ENCODE data around the gene SLC38A11.

The SLC38A11 gene

DNA sequence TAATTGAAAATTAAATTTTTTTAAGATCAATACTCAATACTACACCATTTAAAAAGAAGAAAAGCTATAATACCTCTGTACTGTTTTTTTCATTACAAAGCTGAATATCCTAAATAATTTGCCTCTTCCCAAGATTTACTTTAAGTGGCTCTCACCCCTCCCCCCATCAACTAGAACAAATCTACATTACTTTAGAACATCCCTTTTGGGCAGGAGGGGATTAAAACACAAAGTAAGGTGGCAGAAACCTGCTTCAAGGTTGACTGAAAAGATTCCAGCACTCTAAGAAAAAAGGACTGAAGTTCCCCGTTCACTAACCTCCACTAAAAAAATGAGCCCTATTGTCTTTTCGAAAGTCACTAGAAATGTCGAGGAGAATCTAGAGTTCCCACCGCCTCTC is 42.3 kb downstream of the SLC38A11 start:
- H3K36me3 ChIP-seq (replicated peaks), result no peaks in the 10 kb centered on the region
- H3K4me3 ChIP-seq (ENCODE audit: low read depth, low read length), result no peak overlapping the region
- no peak for DNase-seq
- TF ChIP-seq, protein P1, sequence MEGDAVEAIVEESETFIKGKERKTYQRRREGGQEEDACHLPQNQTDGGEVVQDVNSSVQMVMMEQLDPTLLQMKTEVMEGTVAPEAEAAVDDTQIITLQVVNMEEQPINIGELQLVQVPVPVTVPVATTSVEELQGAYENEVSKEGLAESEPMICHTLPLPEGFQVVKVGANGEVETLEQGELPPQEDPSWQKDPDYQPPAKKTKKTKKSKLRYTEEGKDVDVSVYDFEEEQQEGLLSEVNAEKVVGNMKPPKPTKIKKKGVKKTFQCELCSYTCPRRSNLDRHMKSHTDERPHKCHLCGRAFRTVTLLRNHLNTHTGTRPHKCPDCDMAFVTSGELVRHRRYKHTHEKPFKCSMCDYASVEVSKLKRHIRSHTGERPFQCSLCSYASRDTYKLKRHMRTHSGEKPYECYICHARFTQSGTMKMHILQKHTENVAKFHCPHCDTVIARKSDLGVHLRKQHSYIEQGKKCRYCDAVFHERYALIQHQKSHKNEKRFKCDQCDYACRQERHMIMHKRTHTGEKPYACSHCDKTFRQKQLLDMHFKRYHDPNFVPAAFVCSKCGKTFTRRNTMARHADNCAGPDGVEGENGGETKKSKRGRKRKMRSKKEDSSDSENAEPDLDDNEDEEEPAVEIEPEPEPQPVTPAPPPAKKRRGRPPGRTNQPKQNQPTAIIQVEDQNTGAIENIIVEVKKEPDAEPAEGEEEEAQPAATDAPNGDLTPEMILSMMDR (IDR thresholded peaks at IDR 0.05; ENCODE audit: low read depth, low read length, missing control alignments), result no peak
- H3K27ac ChIP-seq, result no peak overlapping the region
- in situ Hi-C loops (cut with HindIII; ENCODE audit: low pct_ligation_motif_present, low sequenced_read_pairs), result no loop called here
- H3K27me3 ChIP-seq (replicated peaks), result no peaks in the 10 kb centered on the region

DNA sequence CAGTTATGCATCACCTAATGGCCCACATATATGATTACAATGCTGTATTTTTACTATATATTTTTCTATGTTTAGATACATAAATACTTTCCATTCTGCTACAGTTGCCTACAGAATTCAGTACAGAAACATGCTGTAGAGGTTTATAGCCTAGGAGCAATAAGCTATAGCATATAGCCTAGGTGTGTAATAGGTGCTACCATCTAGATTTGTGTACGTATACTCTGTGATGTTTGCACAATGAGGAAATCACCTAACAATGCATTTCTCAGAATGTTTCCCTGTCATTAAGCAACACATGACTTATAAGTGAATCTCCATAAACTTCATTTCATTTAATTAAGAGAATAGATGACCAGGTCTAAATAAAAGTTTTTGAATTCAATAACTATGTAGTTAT is 43.5 kb downstream of the SLC38A11 start:
- in situ Hi-C loops (cut with HindIII; ENCODE audit: low pct_ligation_motif_present, low sequenced_read_pairs), result no loop called here
- TF ChIP-seq, protein P1 (IDR thresholded peaks at IDR 0.05; ENCODE audit: low read depth, low read length, missing control alignments), result no peak
- no peak overlapping the region for H3K4me3 ChIP-seq (ENCODE audit: low read depth, low read length)
- H3K36me3 ChIP-seq (replicated peaks), result no peaks in the 10 kb centered on the region
- no peak for DNase-seq
- H3K27me3 ChIP-seq (replicated peaks), result no peaks in the 10 kb centered on the region
- H3K27ac ChIP-seq, result no peak overlapping the region

DNA sequence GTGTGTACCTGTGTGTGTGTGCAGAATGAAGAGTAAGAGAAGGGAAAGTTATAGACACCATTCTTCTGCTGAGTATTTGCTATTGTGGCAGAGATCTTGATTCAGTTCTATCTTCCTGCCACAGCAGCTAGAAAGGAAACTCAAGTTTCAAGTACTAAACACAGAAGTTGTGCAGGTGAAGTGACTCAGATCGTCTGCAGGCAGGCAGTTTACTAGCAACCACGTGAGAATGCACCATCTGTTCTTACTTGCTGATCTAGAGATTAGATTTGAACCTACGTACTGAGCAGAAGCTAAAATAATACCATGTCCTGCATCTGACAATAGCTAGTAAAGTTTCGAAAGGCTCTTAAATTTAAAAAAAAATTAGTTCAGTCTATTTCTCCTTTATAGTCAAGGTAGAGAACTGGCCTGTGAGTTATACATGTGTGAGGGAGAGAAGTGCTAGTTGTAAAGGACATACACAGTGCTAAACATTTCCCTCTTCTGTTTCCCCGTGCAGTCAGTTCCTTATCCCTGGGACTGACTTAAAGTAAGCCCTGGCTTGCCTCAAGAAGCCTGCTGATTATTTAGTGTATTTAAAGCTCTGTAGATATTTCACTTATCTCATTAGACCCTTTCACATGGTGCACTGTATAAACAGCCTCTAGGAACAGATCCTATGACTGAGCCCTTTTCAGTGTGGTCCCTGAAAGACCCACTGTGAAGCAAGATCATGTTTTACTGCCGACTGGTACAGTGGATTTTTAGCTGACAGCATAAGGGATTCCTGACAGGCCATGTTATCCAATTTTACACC is 45.0 kb downstream of the SLC38A11 start:
- Histone ChIP-seq H3K27ac (peak overlapping the region; percentile 41), H3K36me3 (replicated peaks) (no peaks in the 10 kb centered on the region), H3K4me3 (ENCODE audit: low read depth, low read length) (no peak overlapping the region), H3K27me3 (replicated peaks) (no peaks in the 10 kb centered on the region)
- in situ Hi-C loops (cut with HindIII; ENCODE audit: low pct_ligation_motif_present, low sequenced_read_pairs), result no loop called here
- peak; percentile 69 for DNase-seq
- TF ChIP-seq, protein P1 (IDR thresholded peaks at IDR 0.05; ENCODE audit: low read depth, low read length, missing control alignments), result no peak

DNA sequence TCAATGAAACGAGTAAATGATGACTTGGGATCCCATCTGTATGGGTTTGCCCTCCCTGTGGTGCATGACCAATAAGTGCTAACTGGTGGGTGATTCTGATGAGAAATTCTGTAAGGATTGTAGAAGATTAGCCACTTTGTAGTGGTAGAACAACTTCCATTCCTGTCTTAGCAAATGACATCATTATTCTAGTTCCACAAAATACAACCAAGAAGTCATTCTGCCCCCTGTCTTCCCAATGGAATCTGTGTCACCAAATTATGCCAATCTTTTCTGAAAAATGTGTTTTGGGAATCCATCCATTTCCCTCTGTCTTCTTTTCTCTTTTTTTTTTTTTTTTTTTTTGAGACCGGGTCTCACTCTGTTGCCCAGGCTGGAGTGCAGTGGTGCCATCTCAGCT is 48.4 kb downstream of the SLC38A11 start:
- Histone ChIP-seq H3K4me3 (ENCODE audit: low read depth, low read length) (no peak overlapping the region), H3K27me3 (replicated peaks) (no peaks in the 10 kb centered on the region), H3K27ac (no peak overlapping the region), H3K36me3 (replicated peaks) (no peaks in the 10 kb centered on the region)
- DNase-seq, result no peak
- in situ Hi-C loops (cut with HindIII; ENCODE audit: low pct_ligation_motif_present, low sequenced_read_pairs), result no loop called here
- TF ChIP-seq, protein P1 (IDR thresholded peaks at IDR 0.05; ENCODE audit: low read depth, low read length, missing control alignments), result no peak

DNA sequence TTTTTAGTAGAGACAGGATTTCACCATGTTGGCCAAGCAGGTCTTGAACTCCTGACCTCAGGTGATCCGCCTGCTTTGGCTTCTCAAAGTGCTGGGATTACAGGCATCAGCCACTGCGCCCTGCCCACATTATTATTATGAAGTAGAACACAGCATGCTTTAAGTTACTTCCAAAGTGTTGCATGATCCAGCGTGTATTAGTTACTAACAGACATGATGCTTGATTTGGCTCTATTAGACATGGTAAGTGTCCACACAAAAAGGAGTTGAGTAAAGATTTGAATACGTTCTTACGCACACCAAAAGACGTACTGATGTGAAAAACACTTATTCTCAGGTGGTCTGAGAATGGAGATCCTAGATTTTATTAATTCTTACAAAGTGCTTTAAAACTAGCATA is 50.0 kb downstream of the SLC38A11 start:
- Histone ChIP-seq H3K27me3 (replicated peaks) (no peaks in the 10 kb centered on the region), H3K27ac (no peak overlapping the region), H3K4me3 (ENCODE audit: low read depth, low read length) (no peak overlapping the region), H3K36me3 (replicated peaks) (no peaks in the 10 kb centered on the region)
- DNase-seq, result no peak
- in situ Hi-C loops (cut with HindIII; ENCODE audit: low pct_ligation_motif_present, low sequenced_read_pairs), result no loop called here
- TF ChIP-seq, protein P1 (IDR thresholded peaks at IDR 0.05; ENCODE audit: low read depth, low read length, missing control alignments), result no peak

DNA sequence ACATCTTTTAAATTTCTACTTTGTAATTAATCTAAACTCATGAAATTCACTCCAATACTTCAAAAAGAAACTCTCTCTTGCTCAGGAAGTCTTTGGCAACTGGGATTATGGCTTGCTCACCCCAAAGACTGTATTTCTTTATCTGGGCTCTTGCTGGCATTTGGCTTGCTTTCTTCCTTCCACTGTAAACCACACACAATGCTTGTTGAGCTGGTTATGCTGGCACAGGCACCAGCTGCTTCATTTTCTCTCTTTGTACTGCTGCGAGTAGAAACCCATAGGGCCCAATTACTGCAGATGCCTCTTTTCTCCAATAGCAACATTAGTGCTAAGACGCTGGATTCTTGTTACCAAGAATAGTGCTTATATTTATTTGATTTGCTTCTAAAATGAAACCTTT is 51.4 kb downstream of the SLC38A11 start:
- Histone ChIP-seq H3K4me3 (ENCODE audit: low read depth, low read length) (no peak overlapping the region), H3K27ac (no peak overlapping the region), H3K36me3 (replicated peaks) (no peaks in the 10 kb centered on the region), H3K27me3 (replicated peaks) (no peaks in the 10 kb centered on the region)
- in situ Hi-C loops (cut with HindIII; ENCODE audit: low pct_ligation_motif_present, low sequenced_read_pairs), result no loop called here
- TF ChIP-seq, protein P1 (IDR thresholded peaks at IDR 0.05; ENCODE audit: low read depth, low read length, missing control alignments), result no peak
- no peak for DNase-seq
